AG04449 (cell line): Measurements from ENCODE around the gene RCBTB2.

Source experiments
- CTCF ChIA-PET: fragments of 350-600 bp; formaldehyde crosslinking; extraction: SDS; loops from one replicate; lab custom pipeline; 2021; ENCODE audit warnings: antibody characterized with exemption; lab: Yijun Ruan, JAX
- POLR2A ChIA-PET: fragments of 400-600, 350-600 bp; formaldehyde crosslinking; extraction: SDS; loops from one replicate; lab custom pipeline; 2020; ENCODE audit warnings: antibody characterized with exemption, inconsistent platforms; lab: Yijun Ruan, JAX
- DNase-seq: peaks from one replicate; pipeline ENCODE4 v3.0.0-alpha.2; 2010; ENCODE audit warnings: low read depth, low spot score
- H3K4me3 ChIP-seq: 2 replicates; pipeline ENCODE4 v1.5.1; 2011; ENCODE audit warnings: low read depth, mild to moderate bottlenecking, control low read depth, low read length
- TF ChIP-seq, protein P1 (sequence below): IDR thresholded peaks from one replicate; pipeline ENCODE4 v1.5.1; 2011; ENCODE audit warnings: mild to moderate bottlenecking, moderate library complexity, low read length, control low read depth, inconsistent platforms; ENCODE audit not compliant: insufficient read depth; ENCODE audit errors: missing control alignments

Gene RCBTB2

GRCh38 chr13:48491423-48492095, 41.3 kb downstream of the RCBTB2 start:
- H3K4me3 ChIP-seq, result no peak overlapping the region
- DNase-seq, result no peak
- TF ChIP-seq, protein P1, sequence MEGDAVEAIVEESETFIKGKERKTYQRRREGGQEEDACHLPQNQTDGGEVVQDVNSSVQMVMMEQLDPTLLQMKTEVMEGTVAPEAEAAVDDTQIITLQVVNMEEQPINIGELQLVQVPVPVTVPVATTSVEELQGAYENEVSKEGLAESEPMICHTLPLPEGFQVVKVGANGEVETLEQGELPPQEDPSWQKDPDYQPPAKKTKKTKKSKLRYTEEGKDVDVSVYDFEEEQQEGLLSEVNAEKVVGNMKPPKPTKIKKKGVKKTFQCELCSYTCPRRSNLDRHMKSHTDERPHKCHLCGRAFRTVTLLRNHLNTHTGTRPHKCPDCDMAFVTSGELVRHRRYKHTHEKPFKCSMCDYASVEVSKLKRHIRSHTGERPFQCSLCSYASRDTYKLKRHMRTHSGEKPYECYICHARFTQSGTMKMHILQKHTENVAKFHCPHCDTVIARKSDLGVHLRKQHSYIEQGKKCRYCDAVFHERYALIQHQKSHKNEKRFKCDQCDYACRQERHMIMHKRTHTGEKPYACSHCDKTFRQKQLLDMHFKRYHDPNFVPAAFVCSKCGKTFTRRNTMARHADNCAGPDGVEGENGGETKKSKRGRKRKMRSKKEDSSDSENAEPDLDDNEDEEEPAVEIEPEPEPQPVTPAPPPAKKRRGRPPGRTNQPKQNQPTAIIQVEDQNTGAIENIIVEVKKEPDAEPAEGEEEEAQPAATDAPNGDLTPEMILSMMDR, result no peak
- POLR2A ChIA-PET, result no interaction called here
- CTCF ChIA-PET, result no interaction called here

GRCh38 chr13:48490241-48490640, 42.6 kb downstream of the RCBTB2 start:
- no peak for DNase-seq
- TF ChIP-seq, protein P1, result no peak
- ChIA-PET CTCF (no interaction called here), POLR2A (no interaction called here)
- H3K4me3 ChIP-seq, result no peak overlapping the region

DNA sequence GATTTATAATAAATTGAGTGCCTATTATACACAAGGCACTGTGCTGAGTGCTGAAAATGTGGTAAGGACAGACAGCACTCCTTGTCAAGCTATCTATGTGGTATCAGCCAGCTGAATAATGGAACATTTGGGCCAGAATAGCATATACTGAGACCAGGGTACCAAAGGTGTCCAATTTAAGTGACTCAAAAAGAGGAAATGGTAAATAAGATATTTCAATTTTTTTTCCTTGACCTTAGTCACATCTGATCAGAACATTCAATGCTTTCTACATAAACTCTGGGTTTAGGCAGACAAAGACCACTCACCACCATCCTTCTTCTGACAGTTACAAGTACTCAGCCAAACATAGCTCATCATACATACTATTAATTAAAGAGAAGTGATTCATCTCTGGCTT, 43.2 kb downstream of the RCBTB2 start:
- CTCF ChIA-PET, result no interaction called here
- no peak overlapping the region for H3K4me3 ChIP-seq
- POLR2A ChIA-PET, result no interaction called here
- DNase-seq, result no peak
- TF ChIP-seq, protein P1, result no peak

DNA sequence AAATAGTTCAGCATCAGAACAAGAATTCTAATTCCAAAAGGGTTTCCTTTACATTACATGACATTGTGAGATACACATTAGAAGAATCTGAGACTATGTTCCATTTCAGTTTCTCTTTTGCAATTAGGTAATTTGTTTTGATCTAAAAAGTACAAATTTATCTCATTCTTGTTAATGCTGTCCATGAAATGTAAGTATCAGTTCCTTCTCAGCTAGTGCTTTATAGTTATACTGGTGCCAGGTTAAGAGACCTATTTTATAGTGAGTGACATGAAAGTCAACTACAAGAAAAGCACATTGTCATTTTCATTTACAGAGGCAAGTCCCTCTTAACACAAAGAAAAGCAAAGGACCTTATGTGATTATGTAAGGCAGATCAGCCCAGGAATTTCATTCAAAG, 43.9 kb downstream of the RCBTB2 start:
- ChIA-PET CTCF (no interaction called here), POLR2A (no interaction called here)
- TF ChIP-seq, protein P1, result no peak
- no peak for DNase-seq
- no peak overlapping the region for H3K4me3 ChIP-seq

GRCh38 chr13:48487968-48488367, 44.9 kb downstream of the RCBTB2 start:
- ChIA-PET CTCF (no interaction called here), POLR2A (no interaction called here)
- TF ChIP-seq, protein P1, result no peak
- no peak for DNase-seq
- no peak overlapping the region for H3K4me3 ChIP-seq

DNA sequence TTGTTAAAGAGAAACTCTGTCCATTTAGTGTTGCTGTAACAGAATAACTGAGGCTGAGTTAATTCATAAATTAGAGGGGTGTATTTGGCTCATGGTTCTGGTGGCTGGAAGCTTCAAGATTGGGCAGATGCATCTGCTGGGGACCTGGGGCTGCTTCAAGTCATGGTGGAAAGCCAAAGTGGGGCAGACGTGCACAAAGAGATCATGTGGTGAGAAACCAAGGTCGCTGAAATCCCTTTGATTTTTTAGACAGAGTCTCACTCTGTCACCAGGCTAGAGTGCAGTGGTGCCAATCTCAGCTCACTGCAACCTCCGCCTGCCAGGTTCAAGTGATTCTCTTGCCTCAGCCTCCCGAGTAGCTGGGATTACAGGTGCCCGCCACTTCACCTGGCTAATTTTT, 46.0 kb downstream of the RCBTB2 start:
- H3K4me3 ChIP-seq, result no peak overlapping the region
- ChIA-PET POLR2A (no interaction called here), CTCF (interaction anchor here (1.2 kb wide), 1 partner anchor 38 kb away, joined by 4 read pairs; no protein-coding TSS in a partner anchor)
- no peak for DNase-seq
- TF ChIP-seq, protein P1, result no peak
